HEK293 (cell line): ENCODE data around the gene SH3RF3.
A peak's percentile ranks its signal among the peaks of the same experiment; 100 is the strongest.

ENCODE experiments used
- KLF7 ChIP-seq: fragments of 450-650 bp; formaldehyde crosslinking; IDR thresholded peaks from 2 replicates; pipeline ENCODE4 v1.5.1; 2016; ENCODE audit warnings: missing biosample characterization, missing genetic modification characterization, borderline replicate concordance
- OVOL3 ChIP-seq: fragments of 450-650 bp; formaldehyde crosslinking; IDR thresholded peaks from 2 replicates; pipeline ENCODE4 v1.5.1; 2016; ENCODE audit warnings: missing biosample characterization, missing genetic modification characterization
- PRDM6 ChIP-seq: fragments of 450-650 bp; formaldehyde crosslinking; IDR thresholded peaks from 2 replicates; pipeline ENCODE4 v1.5.1; 2017; ENCODE audit warnings: missing biosample characterization, missing genetic modification characterization
- SALL2 ChIP-seq: fragments of 450-650 bp; formaldehyde crosslinking; IDR thresholded peaks from 2 replicates; pipeline ENCODE4 v1.5.0; 2017; ENCODE audit warnings: missing biosample characterization, mild to moderate bottlenecking, missing genetic modification characterization, borderline replicate concordance
- SCRT1 ChIP-seq: fragments of 450-650 bp; formaldehyde crosslinking; IDR thresholded peaks from 2 replicates; pipeline ENCODE4 v1.5.1; 2016; ENCODE audit warnings: missing biosample characterization, missing genetic modification characterization, borderline replicate concordance
- TCF7L2 ChIP-seq: IDR thresholded peaks from 2 replicates; pipeline ENCODE4 v1.6.1; 2011; ENCODE audit warnings: low read depth, mild to moderate bottlenecking, inconsistent platforms, low read length, moderate library complexity, borderline replicate concordance
- TSHZ1 ChIP-seq: fragments of 450-650 bp; formaldehyde crosslinking; IDR thresholded peaks from 2 replicates; pipeline ENCODE4 v1.5.1; 2016; ENCODE audit warnings: missing biosample characterization, missing genetic modification characterization, borderline replicate concordance
- ZBTB20 ChIP-seq: fragments of 450-650 bp; formaldehyde crosslinking; IDR thresholded peaks from 2 replicates; pipeline ENCODE4 v1.5.1; 2016; ENCODE audit warnings: missing biosample characterization, missing genetic modification characterization
- ZBTB8A ChIP-seq: fragments of 450-650 bp; formaldehyde crosslinking; IDR thresholded peaks from 2 replicates; pipeline ENCODE4 v1.5.1; 2016; ENCODE audit warnings: missing biosample characterization, missing genetic modification characterization
- ZFP37 ChIP-seq: fragments of 450-650 bp; formaldehyde crosslinking; IDR thresholded peaks from 2 replicates; pipeline ENCODE4 v1.5.1; 2016; ENCODE audit warnings: missing biosample characterization, missing genetic modification characterization
- ZNF112 ChIP-seq: fragments of 450-650 bp; formaldehyde crosslinking; IDR thresholded peaks from 2 replicates; pipeline ENCODE4 v1.5.0; 2017; ENCODE audit warnings: missing biosample characterization, missing genetic modification characterization
- ZNF121 ChIP-seq: fragments of 450-650 bp; formaldehyde crosslinking; IDR thresholded peaks from 2 replicates; pipeline ENCODE4 v1.5.1; 2016; ENCODE audit warnings: missing biosample characterization, missing genetic modification characterization
- ZNF146 ChIP-seq: fragments of 450-650 bp; formaldehyde crosslinking; IDR thresholded peaks from 2 replicates; pipeline ENCODE4 v1.5.1; 2016; ENCODE audit warnings: missing biosample characterization, missing genetic modification characterization
- ZNF2 ChIP-seq: fragments of 450-650 bp; formaldehyde crosslinking; IDR thresholded peaks from 2 replicates; pipeline ENCODE4 v1.5.1; 2016; ENCODE audit warnings: missing biosample characterization, missing genetic modification characterization
- ZNF211 ChIP-seq: fragments of 450-650 bp; formaldehyde crosslinking; IDR thresholded peaks from 2 replicates; pipeline ENCODE4 v1.5.1; 2016; ENCODE audit warnings: low read depth, missing biosample characterization, missing genetic modification characterization
- ZNF350 ChIP-seq: fragments of 450-650 bp; formaldehyde crosslinking; IDR thresholded peaks from 2 replicates; pipeline ENCODE4 v1.5.0; 2017; ENCODE audit warnings: missing biosample characterization, mild to moderate bottlenecking, missing genetic modification characterization
- ZNF426 ChIP-seq: fragments of 450-650 bp; formaldehyde crosslinking; IDR thresholded peaks from 2 replicates; pipeline ENCODE4 v1.5.1; 2017; ENCODE audit warnings: missing biosample characterization, missing genetic modification characterization, mild to moderate bottlenecking, inconsistent platforms, moderate library complexity
- ZNF488 ChIP-seq: fragments of 450-650 bp; formaldehyde crosslinking; IDR thresholded peaks from 2 replicates; pipeline ENCODE4 v1.5.1; 2016; ENCODE audit warnings: missing biosample characterization, missing genetic modification characterization
- ZNF501 ChIP-seq: fragments of 450-650 bp; formaldehyde crosslinking; IDR thresholded peaks from 2 replicates; pipeline ENCODE4 v1.5.1; 2016; ENCODE audit warnings: missing biosample characterization, missing genetic modification characterization
- ZNF510 ChIP-seq: fragments of 450-650 bp; formaldehyde crosslinking; IDR thresholded peaks from 2 replicates; pipeline ENCODE4 v1.5.1; 2018; ENCODE audit warnings: mild to moderate bottlenecking, missing genetic modification characterization, missing biosample characterization; ENCODE audit not compliant: insufficient replicate concordance
- ZNF558 ChIP-seq: fragments of 450-650 bp; formaldehyde crosslinking; IDR thresholded peaks from 2 replicates; pipeline ENCODE4 v1.5.1; 2016; ENCODE audit warnings: missing biosample characterization, missing genetic modification characterization
- ZNF561 ChIP-seq: fragments of 450-650 bp; IDR thresholded peaks from 2 replicates; pipeline ENCODE4 v1.5.1; 2018; ENCODE audit warnings: missing biosample characterization, missing genetic modification characterization, borderline replicate concordance
- ZNF600 ChIP-seq: fragments of 450-650 bp; formaldehyde crosslinking; IDR thresholded peaks from 2 replicates; pipeline ENCODE4 v1.5.1; 2016; ENCODE audit warnings: missing biosample characterization, missing genetic modification characterization
- ZNF623 ChIP-seq: fragments of 450-650 bp; formaldehyde crosslinking; IDR thresholded peaks from 2 replicates; pipeline ENCODE4 v1.5.1; 2016; ENCODE audit warnings: missing biosample characterization, missing genetic modification characterization
- ZNF660 ChIP-seq: fragments of 450-650 bp; IDR thresholded peaks from 2 replicates; pipeline ENCODE4 v1.5.1; 2018; ENCODE audit warnings: missing biosample characterization, mild to moderate bottlenecking, missing genetic modification characterization
- ZNF670 ChIP-seq: fragments of 450-650 bp; formaldehyde crosslinking; IDR thresholded peaks from 2 replicates; pipeline ENCODE4 v1.5.1; 2016; ENCODE audit warnings: missing biosample characterization, missing genetic modification characterization, low read depth
- ZNF692 ChIP-seq: fragments of 450-650 bp; formaldehyde crosslinking; IDR thresholded peaks from 2 replicates; pipeline ENCODE4 v1.5.1; 2016; ENCODE audit warnings: missing biosample characterization, missing genetic modification characterization
- ZNF747 ChIP-seq: fragments of 450-650 bp; formaldehyde crosslinking; IDR thresholded peaks from 2 replicates; pipeline ENCODE4 v1.5.1; 2016; ENCODE audit warnings: missing biosample characterization, missing genetic modification characterization
- ZNF837 ChIP-seq: fragments of 450-650 bp; formaldehyde crosslinking; IDR thresholded peaks from 2 replicates; pipeline ENCODE4 v1.5.1; 2016; ENCODE audit warnings: missing biosample characterization, missing genetic modification characterization
- ZSCAN18 ChIP-seq: fragments of 450-650 bp; formaldehyde crosslinking; IDR thresholded peaks from 2 replicates; pipeline ENCODE4 v1.5.1; 2016; ENCODE audit warnings: missing biosample characterization, missing genetic modification characterization

SH3RF3 gene

GRCh38 chr2:109213646-109214433 lies 84.8 kb downstream of the SH3RF3 start (continued):
- TF ChIP-seq PRDM6 (tag by site-specific recombination) (peak; percentile 81), ZNF670 (no peak), ZSCAN18 (tag by site-specific recombination) (no peak), ZNF600 (tag by site-specific recombination) (peak; percentile 82; the same call in 1 of the 2 replicates), ZNF561 (tag by site-specific recombination) (peak; percentile 78), ZNF211 (tag by site-specific recombination) (no peak), KLF7 (tag by site-specific recombination) (peak; percentile 100), ZNF121 (tag by site-specific recombination) (no peak), ZNF112 (tag by site-specific recombination) (no peak), ZNF623 (tag by site-specific recombination) (no peak), ZBTB8A (peak; percentile 88), SCRT1 (tag by site-specific recombination) (peak; percentile 93), ZNF558 (0 out of 2 replicates have a peak, but pooled peaks have one; percentile 42), ZNF426 (tag by site-specific recombination) (no peak), ZFP37 (tag by site-specific recombination) (no peak), TSHZ1 (tag by site-specific recombination) (peak; percentile 91), ZNF501 (no peak; the same call in 1 of the 2 replicates), ZNF747 (no peak), ZNF488 (peak; percentile 95), ZNF2 (peak; percentile 73), ZNF837 (no peak), ZNF146 (no peak), ZNF350 (tag by site-specific recombination) (no peak), ZNF510 (peak; percentile 63), ZNF692 (peak; percentile 72; the same call in 1 of the 2 replicates), ZNF660 (tag by site-specific recombination) (peak; percentile 78), ZBTB20 (peak; percentile 73; the same call in 1 of the 2 replicates), SALL2 (tag by site-specific recombination) (no peak), OVOL3 (tag by site-specific recombination) (no peak), TCF7L2 (no peak)
